Endodermal cell (in vitro differentiated cells): ENCODE measurements around the gene PRKCA. TPM values are rescaled to one million over a fixed set of nuclear protein-coding genes. Genes with fewer than 3 reads are reported as not detected.

Experiments
- DNase-seq: peaks from one replicate; pipeline ENCODE4 v3.0.0-alpha.2; 2017
- H3K27ac ChIP-seq: 2 replicates; pipeline ENCODE4 v1.5.1; 2013; ENCODE audit warnings: mild to moderate bottlenecking, low read depth, low read length, moderate library complexity
- H3K27me3 ChIP-seq: 2 replicates; pipeline ENCODE4 v1.6.1; 2013; ENCODE audit warnings: mild to moderate bottlenecking, low read length, moderate library complexity; ENCODE audit not compliant: insufficient read depth, control insufficient read depth, poor library complexity, severe bottlenecking
- H3K36me3 ChIP-seq: 2 replicates; pipeline ENCODE4 v1.7.0; 2013; ENCODE audit warnings: mild to moderate bottlenecking, low read length, moderate library complexity; ENCODE audit not compliant: control insufficient read depth, insufficient read depth
- H3K4me1 ChIP-seq: one replicate; pipeline ENCODE4 v1.7.0; 2013; ENCODE audit warnings: low read length; ENCODE audit not compliant: control insufficient read depth, insufficient read depth
- H3K4me3 ChIP-seq: 2 replicates; pipeline ENCODE4 v1.5.1; 2013; ENCODE audit warnings: mild to moderate bottlenecking, low read length, moderate library complexity
- H3K9ac ChIP-seq: 2 replicates; pipeline ENCODE4 v1.6.1; 2013; ENCODE audit warnings: mild to moderate bottlenecking, low read length, moderate library complexity; ENCODE audit not compliant: poor library complexity, severe bottlenecking; ENCODE audit errors: extremely low read depth
- H3K9me3 ChIP-seq: 2 replicates; pipeline ENCODE4 v1.6.1; 2013; ENCODE audit warnings: mild to moderate bottlenecking, low read length, moderate library complexity; ENCODE audit not compliant: control insufficient read depth
- H3K27ac Mint-ChIP-seq: 2 replicates; pipeline ENCODE4 v1.8.0; 2020; ENCODE audit warnings: mixed read lengths
- H3K27me3 Mint-ChIP-seq: 2 replicates; pipeline ENCODE4 v1.8.0; 2021; ENCODE audit warnings: mild to moderate bottlenecking, mixed read lengths; ENCODE audit not compliant: insufficient read depth
- H3K36me3 Mint-ChIP-seq: 2 replicates; pipeline ENCODE4 v1.8.0; 2020; ENCODE audit warnings: low read depth, mixed read lengths
- H3K4me1 Mint-ChIP-seq: 2 replicates; pipeline ENCODE4 v1.8.0; 2020; ENCODE audit warnings: mixed read lengths
- H3K4me3 Mint-ChIP-seq: 2 replicates; pipeline ENCODE4 v1.8.0; 2020; ENCODE audit warnings: mild to moderate bottlenecking, moderate library complexity, mixed read lengths
- H3K9me3 Mint-ChIP-seq: 2 replicates; pipeline ENCODE4 v1.8.0; 2020; ENCODE audit warnings: mild to moderate bottlenecking, mixed read lengths
- WGBS, 2 experiments: methylation state at CpG; one replicate each; pipeline versions ENCODE4 v1.1.5 to v1.1.7; 2013; ENCODE audit warnings: missing lambda C conversion rate in 2 of 2, mixed read lengths in 1 of 2; ENCODE audit not compliant: insufficient coverage in 1 of 2, insufficient read length in 1 of 2; 5-methylcytosine and 5-hydroxymethylcytosine counted together
- total RNA-seq, 2 donors: library from RNA; stranded (reverse); fragmentation: NEBNext Ultra II Directional in 1 of 2; extraction: Animal tissue kit (Norgen Biotek cat#: 25700) in 1 of 2; gene quantifications; 2 replicates in 1 of 2; 3 replicates in 1 of 2; pipeline ENCODE4 v1.2.1, GENCODE V29; 2021
- TF ChIP-seq, protein P1 (sequence below): fragments of 200-600 bp; sonication (generic); conservative IDR thresholded peaks from 2 replicates; pipeline ENCODE4 v1.5.0; 2021; ENCODE audit warnings: antibody characterized with exemption, mild to moderate bottlenecking

The PRKCA gene
- total RNA-seq, 2 donors from 2014 or later = 8.7 to 14.6 TPM

DNA sequence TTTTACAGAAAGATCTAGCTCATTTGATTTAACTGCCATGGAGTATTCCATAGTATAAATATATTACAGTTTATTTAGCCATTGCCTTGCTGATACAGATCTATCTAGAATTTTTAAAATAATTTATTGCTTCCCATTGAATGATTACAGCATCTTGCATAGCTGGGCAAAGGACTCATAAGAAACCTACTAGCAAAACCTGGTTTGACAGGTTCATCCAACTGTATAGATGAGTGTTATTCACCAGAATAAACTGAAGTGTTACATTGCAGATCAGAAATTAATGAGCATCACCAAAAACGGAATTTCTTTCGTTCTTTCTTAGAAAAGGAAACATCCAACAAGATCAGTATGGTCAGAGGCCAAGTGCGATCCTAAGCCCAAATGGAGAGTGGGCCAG is 330.3 kb downstream of the PRKCA start:
- TF ChIP-seq, protein P1, sequence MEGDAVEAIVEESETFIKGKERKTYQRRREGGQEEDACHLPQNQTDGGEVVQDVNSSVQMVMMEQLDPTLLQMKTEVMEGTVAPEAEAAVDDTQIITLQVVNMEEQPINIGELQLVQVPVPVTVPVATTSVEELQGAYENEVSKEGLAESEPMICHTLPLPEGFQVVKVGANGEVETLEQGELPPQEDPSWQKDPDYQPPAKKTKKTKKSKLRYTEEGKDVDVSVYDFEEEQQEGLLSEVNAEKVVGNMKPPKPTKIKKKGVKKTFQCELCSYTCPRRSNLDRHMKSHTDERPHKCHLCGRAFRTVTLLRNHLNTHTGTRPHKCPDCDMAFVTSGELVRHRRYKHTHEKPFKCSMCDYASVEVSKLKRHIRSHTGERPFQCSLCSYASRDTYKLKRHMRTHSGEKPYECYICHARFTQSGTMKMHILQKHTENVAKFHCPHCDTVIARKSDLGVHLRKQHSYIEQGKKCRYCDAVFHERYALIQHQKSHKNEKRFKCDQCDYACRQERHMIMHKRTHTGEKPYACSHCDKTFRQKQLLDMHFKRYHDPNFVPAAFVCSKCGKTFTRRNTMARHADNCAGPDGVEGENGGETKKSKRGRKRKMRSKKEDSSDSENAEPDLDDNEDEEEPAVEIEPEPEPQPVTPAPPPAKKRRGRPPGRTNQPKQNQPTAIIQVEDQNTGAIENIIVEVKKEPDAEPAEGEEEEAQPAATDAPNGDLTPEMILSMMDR = no peak
- WGBS, 2 experiments = 86 to 97% methylated on average over 3 of the region's 3 CpGs
- Mint-ChIP-seq H3K27me3 (no peaks in the 10 kb centered on the region), H3K27ac (no peak overlapping the region), H3K9me3 (no peaks in the 10 kb centered on the region), H3K4me3 (no peak overlapping the region), H3K36me3 (no peaks in the 10 kb centered on the region), H3K4me1 (no peaks in the 10 kb centered on the region)
- no peak overlapping the region for H3K4me3 ChIP-seq
- no peak overlapping the region for H3K9ac ChIP-seq
- H3K9me3 ChIP-seq = no peaks in the 10 kb centered on the region
- DNase-seq = no peak
- no peaks in the 10 kb centered on the region for H3K4me1 ChIP-seq
- no peaks in the 10 kb centered on the region for H3K27me3 ChIP-seq
- H3K36me3 ChIP-seq = no peaks in the 10 kb centered on the region
- H3K27ac ChIP-seq = no peak overlapping the region

GRCh38 chr17:66633317-66633965 is 331.0 kb downstream of the PRKCA start:
- H3K27ac ChIP-seq = no peak overlapping the region
- H3K4me3 Mint-ChIP-seq = no peak overlapping the region
- 89 to 94% methylated on average over 2 to 3 of the region's 3 CpGs for WGBS, 2 experiments

GRCh38 chr17:66634193-66634592 is 331.8 kb downstream of the PRKCA start:
- no peak for DNase-seq
- Histone ChIP-seq H3K9me3 (no peaks in the 10 kb centered on the region), H3K27me3 (no peaks in the 10 kb centered on the region), H3K4me1 (no peaks in the 10 kb centered on the region), H3K27ac (no peak overlapping the region), H3K36me3 (no peaks in the 10 kb centered on the region), H3K9ac (no peak overlapping the region), H3K4me3 (no peak overlapping the region)
- Mint-ChIP-seq H3K27ac (no peak overlapping the region), H3K36me3 (no peaks in the 10 kb centered on the region), H3K4me1 (no peaks in the 10 kb centered on the region), H3K4me3 (no peak overlapping the region), H3K9me3 (no peaks in the 10 kb centered on the region), H3K27me3 (no peaks in the 10 kb centered on the region)
- WGBS, 2 experiments = 80 to 100% methylated on average over 1 of the region's 1 CpG
- TF ChIP-seq, protein P1 = no peak

More at GRCh38 chr17:66633317-66633965, 331.0 kb downstream of the PRKCA start:
- Mint-ChIP-seq H3K9me3 (no peaks in the 10 kb centered on the region), H3K4me1 (no peaks in the 10 kb centered on the region), H3K36me3 (no peaks in the 10 kb centered on the region), H3K27me3 (no peaks in the 10 kb centered on the region), H3K27ac (no peak overlapping the region)
- Histone ChIP-seq H3K36me3 (no peaks in the 10 kb centered on the region), H3K9me3 (no peaks in the 10 kb centered on the region), H3K4me1 (no peaks in the 10 kb centered on the region), H3K9ac (no peak overlapping the region), H3K27me3 (no peaks in the 10 kb centered on the region), H3K4me3 (no peak overlapping the region)
- DNase-seq = no peak
- TF ChIP-seq, protein P1 = no peak
